HepG2 (cell line): ENCODE results near the gene PPP1R18. TPM values are rescaled to one million over a fixed set of nuclear protein-coding genes. Genes with fewer than 3 reads are reported as not detected.

Experiments
- ARNT ChIP-seq: fragments of 450-650 bp; IDR thresholded peaks from 2 replicates; pipeline ENCODE4 v1.6.1; 2017
- ASH2L ChIP-seq: fragments of 300-600, 200-600 bp; sonication (generic); IDR thresholded peaks from 2 replicates; pipeline ENCODE4 v1.7.0; 2017; ENCODE audit warnings: low read depth, mild to moderate bottlenecking, moderate library complexity, mixed read lengths, low read length; ENCODE audit not compliant: insufficient read length
- BHLHE40 ChIP-seq: IDR thresholded peaks from 2 replicates; pipeline ENCODE4 v1.6.1; 2011; ENCODE audit warnings: low read length, improper control_type of control experiment
- CCAR2 ChIP-seq: fragments of 200-400 bp; formaldehyde crosslinking; optimal IDR thresholded peaks from 2 replicates; pipeline ENCODE3; 2018; ENCODE audit warnings: low read depth, mild to moderate bottlenecking, low read length, moderate library complexity
- GPN1 ChIP-seq: sonication (generic); formaldehyde crosslinking; IDR thresholded peaks from 2 replicates; pipeline ENCODE4 v1.5.1; 2020; ENCODE audit warnings: missing genetic modification reagents, borderline replicate concordance
- HNRNPK ChIP-seq: fragments of 200-400 bp; formaldehyde crosslinking; IDR thresholded peaks from 2 replicates; pipeline ENCODE4 v1.6.1; 2018; ENCODE audit warnings: low read length, low read depth, moderate library complexity, mild to moderate bottlenecking; ENCODE audit not compliant: poor library complexity, severe bottlenecking
- ISL2 ChIP-seq: sonication (generic); formaldehyde crosslinking; IDR thresholded peaks from 2 replicates; pipeline ENCODE4 v1.5.0; 2020; ENCODE audit warnings: missing genetic modification reagents
- MBD4 ChIP-seq: IDR thresholded peaks from 2 replicates; pipeline ENCODE4 v1.6.1; 2012; ENCODE audit warnings: low read length, inconsistent platforms, borderline replicate concordance
- NAIF1 ChIP-seq: sonication (generic); formaldehyde crosslinking; IDR thresholded peaks from 2 replicates; pipeline ENCODE4 v1.5.0; 2020; ENCODE audit warnings: mild to moderate bottlenecking, missing genetic modification reagents, borderline replicate concordance
- PHF20 ChIP-seq: sonication (generic); formaldehyde crosslinking; IDR thresholded peaks from 2 replicates; pipeline ENCODE4 v1.5.0; 2020; ENCODE audit warnings: mild to moderate bottlenecking, missing genetic modification reagents
- RAD51 ChIP-seq: fragments of 450-650 bp; IDR thresholded peaks from 2 replicates; pipeline ENCODE4 v1.6.1; 2016; ENCODE audit warnings: borderline replicate concordance
- TARDBP ChIP-seq: sonication (generic); formaldehyde crosslinking; IDR thresholded peaks from 2 replicates; pipeline ENCODE4 v1.8.0; 2022; ENCODE audit warnings: mild to moderate bottlenecking, missing genetic modification reagents
- TOPORS ChIP-seq: sonication (generic); formaldehyde crosslinking; IDR thresholded peaks from 2 replicates; pipeline ENCODE4 v1.8.0; 2023; ENCODE audit warnings: mild to moderate bottlenecking, missing genetic modification reagents
- YEATS4 ChIP-seq: sonication (generic); formaldehyde crosslinking; IDR thresholded peaks from 2 replicates; pipeline ENCODE4 v1.4.0; 2020; ENCODE audit warnings: missing genetic modification reagents, borderline replicate concordance
- ZFP36 ChIP-seq: fragments of 150-350 bp; IDR thresholded peaks from 2 replicates; pipeline ENCODE4 v1.6.1; 2018; ENCODE audit warnings: borderline replicate concordance, low read length, low read depth; ENCODE audit not compliant: partially characterized antibody
- ZFP36L2 ChIP-seq: sonication (generic); formaldehyde crosslinking; IDR thresholded peaks from 2 replicates; pipeline ENCODE4 v1.4.0; 2020; ENCODE audit warnings: missing genetic modification reagents
- ZNF20 ChIP-seq: sonication (generic); formaldehyde crosslinking; IDR thresholded peaks from 2 replicates; pipeline ENCODE4 v1.4.0; 2020; ENCODE audit warnings: mild to moderate bottlenecking, moderate library complexity, missing genetic modification reagents
- ZNF547 ChIP-seq: sonication (generic); formaldehyde crosslinking; IDR thresholded peaks from 2 replicates; pipeline ENCODE4 v1.5.1; 2020; ENCODE audit warnings: mild to moderate bottlenecking, missing genetic modification reagents
- ZNF577 ChIP-seq: sonication (generic); formaldehyde crosslinking; IDR thresholded peaks from 2 replicates; pipeline ENCODE4 v1.4.0; 2020; ENCODE audit warnings: mild to moderate bottlenecking, low read depth, missing genetic modification reagents, borderline replicate concordance
- ZNF615 ChIP-seq: sonication (generic); formaldehyde crosslinking; IDR thresholded peaks from 2 replicates; pipeline ENCODE4 v1.5.0; 2020; ENCODE audit warnings: mild to moderate bottlenecking, missing genetic modification reagents, borderline replicate concordance
- ZNF619 ChIP-seq: sonication (generic); formaldehyde crosslinking; IDR thresholded peaks from 2 replicates; pipeline ENCODE4 v1.4.0; 2020; ENCODE audit warnings: mild to moderate bottlenecking, missing genetic modification reagents
- ZNF652 ChIP-seq: IDR thresholded peaks from 2 replicates; pipeline ENCODE4 v1.6.1; 2016; ENCODE audit warnings: low read depth, borderline replicate concordance
- ZNF709 ChIP-seq: sonication (generic); formaldehyde crosslinking; IDR thresholded peaks from 2 replicates; pipeline ENCODE4 v1.5.0; 2020; ENCODE audit warnings: mild to moderate bottlenecking, missing genetic modification reagents
- ZNF839 ChIP-seq: sonication (generic); formaldehyde crosslinking; IDR thresholded peaks from 2 replicates; pipeline ENCODE4 v1.4.0; 2020; ENCODE audit warnings: missing genetic modification reagents, mild to moderate bottlenecking, borderline replicate concordance
- ZNF850 ChIP-seq: sonication (generic); formaldehyde crosslinking; conservative IDR thresholded peaks from 2 replicates; pipeline ENCODE4 v1.9.0; 2021; ENCODE audit warnings: mild to moderate bottlenecking, missing genetic modification reagents
- polyA plus RNA-seq, 8 experiments: library from polyadenylated mRNA; depleted of rRNA in 3 of 8; stranded (reverse) in 7 of 8; unstranded in 1 of 8; fragments of >200 nt; fragmentation: Illumina TruSeq in 4 of 8; extraction: Trizol in 4 of 8; gene quantifications; 2 replicates each; pipeline versions ENCODE4 v1.2.1 to v1.2.3, GENCODE V29; 2011 to 2016; ENCODE audit warnings: low read depth in 4 of 8, missing spikeins in 1 of 8, mixed read lengths in 1 of 8; ENCODE audit not compliant: insufficient read depth in 1 of 8
- total RNA-seq, 5 experiments: library from RNA; depleted of rRNA; stranded (reverse); fragments of >200 nt; fragmentation: Illumina TruSeq; extraction: Trizol; gene quantifications; 2 replicates each; pipeline ENCODE4 v1.2.3, GENCODE V29; 2016; ENCODE audit warnings: low read depth in 1 of 5
- TF ChIP-seq, protein P1 (sequence below): IDR thresholded peaks from 2 replicates; pipeline ENCODE4 v1.6.1; 2016; ENCODE audit warnings: mild to moderate bottlenecking
- TF ChIP-seq, protein P2 (sequence below): sonication (generic); formaldehyde crosslinking; conservative IDR thresholded peaks from 2 replicates; pipeline ENCODE4 v1.4.0; 2020; ENCODE audit warnings: missing genetic modification reagents

The PPP1R18 gene
- total and polyA plus RNA-seq, 2 of the 13 experiments (the other 11 are each of a cell fraction or from before 2014, with no cell fraction given): 4.9 to 9.2 TPM

DNA sequence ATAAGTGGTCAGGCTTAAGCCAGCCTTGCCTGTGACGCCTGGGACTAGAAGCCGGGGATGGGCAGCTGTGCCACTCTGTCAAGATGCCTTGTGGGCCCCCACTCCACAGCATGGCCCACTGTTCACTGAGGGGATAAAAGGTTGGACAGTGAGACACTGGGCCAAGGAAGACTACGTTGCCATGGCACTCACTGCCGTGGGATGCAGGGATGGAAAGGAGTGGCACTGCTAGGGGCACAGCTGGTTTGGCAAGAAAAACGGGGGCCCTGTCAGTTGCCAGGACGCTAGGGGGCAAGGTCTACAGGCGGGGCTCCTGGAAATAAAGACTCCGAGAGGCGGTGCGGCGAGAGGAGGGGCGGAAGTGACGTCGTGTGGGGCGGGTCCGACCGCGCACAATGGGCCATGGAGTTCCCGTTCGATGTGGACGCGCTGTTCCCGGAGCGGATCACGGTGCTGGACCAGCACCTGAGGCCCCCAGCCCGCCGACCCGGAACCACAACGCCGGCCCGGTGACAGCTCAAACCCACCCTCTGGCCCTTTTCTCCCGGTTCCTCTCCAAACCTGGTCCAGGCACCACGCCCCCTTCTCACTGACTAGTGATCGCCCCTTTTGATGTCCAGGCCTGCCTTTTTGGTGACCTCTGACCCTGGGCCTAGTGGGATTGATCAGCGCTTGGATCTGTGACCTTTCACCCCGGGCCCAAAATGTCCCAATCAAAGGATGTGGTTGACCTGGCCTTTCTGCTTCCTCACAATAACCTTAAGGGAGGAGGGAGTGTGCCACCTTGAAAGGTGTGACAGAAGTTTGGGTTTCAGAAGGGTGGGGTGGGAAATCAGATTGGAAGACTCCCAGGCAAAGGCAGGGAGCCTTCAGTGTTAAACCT lies 59.7 kb downstream of the PPP1R18 start, which contains the start of gene ATAT1 (continued):
- TF ChIP-seq RAD51 (no peak), TARDBP (peak; percentile 70; the same call in 1 of the 2 replicates), ARNT (no peak), CCAR2 (peak; percentile 71), ZNF547 (CRISPR knock-in tag) (peak; percentile 93), ZFP36L2 (CRISPR knock-in tag) (no peak), ZNF619 (no peak; the same call in none of the 2 replicates), TOPORS (CRISPR knock-in tag) (peak; percentile 21; the same call in 1 of the 2 replicates), ISL2 (CRISPR knock-in tag) (peak; percentile 73; the same call in 1 of the 2 replicates), ZNF652 (CRISPR knock-in tag) (no peak), HNRNPK (peak; percentile 27), ZNF577 (CRISPR knock-in tag) (no peak), PHF20 (peak; percentile 90), ASH2L (peak; percentile 76), GPN1 (CRISPR knock-in tag) (no peak), MBD4 (0 out of 2 replicates have a peak, but pooled peaks have one; percentile 37), ZNF850 (CRISPR knock-in tag) (0 out of 2 replicates have a peak, but pooled peaks have one; percentile 65), ZNF839 (CRISPR knock-in tag) (peak; percentile 99), BHLHE40 (no peak), ZNF615 (CRISPR knock-in tag) (no peak), ZNF20 (CRISPR knock-in tag) (no peak), ZNF709 (CRISPR knock-in tag) (peak; percentile 95), NAIF1 (no peak), YEATS4 (CRISPR knock-in tag) (peak; percentile 90), ZFP36 (no peak)
- TF ChIP-seq, protein P1, sequence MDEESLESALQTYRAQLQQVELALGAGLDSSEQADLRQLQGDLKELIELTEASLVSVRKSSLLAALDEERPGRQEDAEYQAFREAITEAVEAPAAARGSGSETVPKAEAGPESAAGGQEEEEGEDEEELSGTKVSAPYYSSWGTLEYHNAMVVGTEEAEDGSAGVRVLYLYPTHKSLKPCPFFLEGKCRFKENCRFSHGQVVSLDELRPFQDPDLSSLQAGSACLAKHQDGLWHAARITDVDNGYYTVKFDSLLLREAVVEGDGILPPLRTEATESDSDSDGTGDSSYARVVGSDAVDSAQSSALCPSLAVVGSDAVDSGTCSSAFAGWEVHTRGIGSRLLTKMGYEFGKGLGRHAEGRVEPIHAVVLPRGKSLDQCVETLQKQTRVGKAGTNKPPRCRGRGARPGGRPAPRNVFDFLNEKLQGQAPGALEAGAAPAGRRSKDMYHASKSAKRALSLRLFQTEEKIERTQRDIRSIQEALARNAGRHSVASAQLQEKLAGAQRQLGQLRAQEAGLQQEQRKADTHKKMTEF: peak; percentile 82
- TF ChIP-seq, protein P2, sequence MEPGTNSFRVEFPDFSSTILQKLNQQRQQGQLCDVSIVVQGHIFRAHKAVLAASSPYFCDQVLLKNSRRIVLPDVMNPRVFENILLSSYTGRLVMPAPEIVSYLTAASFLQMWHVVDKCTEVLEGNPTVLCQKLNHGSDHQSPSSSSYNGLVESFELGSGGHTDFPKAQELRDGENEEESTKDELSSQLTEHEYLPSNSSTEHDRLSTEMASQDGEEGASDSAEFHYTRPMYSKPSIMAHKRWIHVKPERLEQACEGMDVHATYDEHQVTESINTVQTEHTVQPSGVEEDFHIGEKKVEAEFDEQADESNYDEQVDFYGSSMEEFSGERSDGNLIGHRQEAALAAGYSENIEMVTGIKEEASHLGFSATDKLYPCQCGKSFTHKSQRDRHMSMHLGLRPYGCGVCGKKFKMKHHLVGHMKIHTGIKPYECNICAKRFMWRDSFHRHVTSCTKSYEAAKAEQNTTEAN: peak; percentile 54; the same call in 1 of the 2 replicates
